HCT116 (cell line): ENCODE data around the gene SLC4A4. TPM values are rescaled to one million over a fixed set of nuclear protein-coding genes. Genes with fewer than 3 reads are reported as not detected.
"Not testable (repeated sequence)": the region's sequence is repeated elsewhere in the genome, so short reads cannot be mapped to it uniquely, and the experiment has no call there.

Experiments
- ATAC-seq: fragments of 200-7000 bp; cut with Tn5 transposase; 2 replicates; pipeline ENCODE4 v1.9.1; 2020; ENCODE audit warnings: mild to moderate bottlenecking, moderate library complexity
- BruUV-seq: library from RNA; stranded (reverse); fragments of 400-500 nt; replicated peaks from 2 replicates; lab custom pipeline; 2021; lab: Mats Ljungman, UMichigan
- CTCF ChIA-PET: fragments of 300-600 bp; sonication (Branson Sonifier 250); formaldehyde crosslinking; loops from one replicate; lab custom pipeline; 2021; ENCODE audit warnings: antibody characterized with exemption; lab: Charles Lee
- POLR2A ChIA-PET: fragments of 300-600, 350-600 bp; sonication (Branson Sonifier 250); formaldehyde crosslinking; loops from one replicate; lab custom pipeline; 2021; ENCODE audit warnings: antibody characterized with exemption; lab: Charles Lee
- RAD21 ChIA-PET, 2 experiments: fragments of 300-600 bp; sonication (Branson Sonifier 250); formaldehyde crosslinking; loops; one replicate each; lab custom pipeline; 2023; ENCODE audit warnings: low total read pairs in 2 of 2; ENCODE audit not compliant: uncharacterized antibody in 2 of 2, unreplicated experiment in 2 of 2, low non-redundant PET in 1 of 2; lab: Charles Lee
- DNase-seq: peaks from one replicate; pipeline ENCODE4 v3.0.0-alpha.2; 2010; ENCODE audit warnings: low read depth, low spot score
- H2AFZ ChIP-seq: fragments of 200-600 bp; shearing (Covaris generic), sonication (generic); 2 replicates; pipeline ENCODE4 v1.6.1; 2017; ENCODE audit warnings: low read depth, mixed run types, mixed read lengths, antibody characterized with exemption, low read length; ENCODE audit not compliant: poor library complexity, severe bottlenecking
- H3K27ac ChIP-seq: 2 replicates; pipeline ENCODE4 v1.5.1; 2012; ENCODE audit warnings: low read depth, low read length
- H3K27me3 ChIP-seq: fragments of 200-600 bp; sonication (generic); 2 replicates; pipeline ENCODE4 v1.6.1; 2016; ENCODE audit warnings: mixed run types, low read length, mixed read lengths; ENCODE audit not compliant: insufficient read depth
- H3K36me3 ChIP-seq, 2 experiments: fragments of 200-500 bp in 1 of 2; fragments of 200-600 bp in 1 of 2; sonication (Bioruptor generic) in 1 of 2; sonication (generic) in 1 of 2; 2 replicates each; pipeline versions ENCODE4 v1.5.1 to v1.6.1; 2014 to 2016; ENCODE audit warnings: low read length in 2 of 2, inconsistent platforms in 1 of 2, mixed read lengths in 1 of 2, mixed run types in 1 of 2; ENCODE audit not compliant: insufficient read depth in 2 of 2, control insufficient read depth in 1 of 2
- H3K4me1 ChIP-seq, 2 experiments: fragments of 200-600 bp in 1 of 2; sonication (generic) in 1 of 2; 2 replicates each; pipeline versions ENCODE4 v1.5.1 to v1.6.1; 2012 to 2017; ENCODE audit warnings: low read length in 2 of 2, inconsistent platforms in 1 of 2, mild to moderate bottlenecking in 1 of 2, mixed read lengths in 1 of 2, mixed run types in 1 of 2, moderate library complexity in 1 of 2; ENCODE audit not compliant: insufficient read depth in 2 of 2, control insufficient read depth in 1 of 2
- H3K4me2 ChIP-seq: fragments of 200-600 bp; sonication (generic); 2 replicates; pipeline ENCODE4 v1.6.1; 2017; ENCODE audit warnings: mixed run types, low read length, mixed read lengths
- H3K4me3 ChIP-seq, 2 experiments: fragments of 200-600 bp in 1 of 2; sonication (generic) in 1 of 2; replicated peaks in 1 of 2; 2 replicates each; pipeline ENCODE4 v1.5.1; 2011 to 2016; ENCODE audit warnings: low read length in 2 of 2, control low read depth in 1 of 2, low read depth in 1 of 2, mild to moderate bottlenecking in 1 of 2, mixed read lengths in 1 of 2, mixed run types in 1 of 2
- H3K79me2 ChIP-seq: fragments of 200-600 bp; sonication (generic); 2 replicates; pipeline ENCODE4 v1.6.1; 2017; ENCODE audit warnings: mild to moderate bottlenecking, mixed run types, low read length, moderate library complexity, mixed read lengths; ENCODE audit not compliant: insufficient read depth
- H3K9ac ChIP-seq: fragments of 200-600 bp; sonication (generic); 2 replicates; pipeline ENCODE4 v1.6.1; 2016; ENCODE audit warnings: low read length, mixed read lengths
- H3K9me2 ChIP-seq: fragments of 200-600 bp; sonication (generic), shearing (Covaris generic); 2 replicates; pipeline ENCODE4 v1.6.1; 2017; ENCODE audit warnings: mixed run types, mild to moderate bottlenecking, moderate library complexity; ENCODE audit not compliant: insufficient read depth
- H3K9me3 ChIP-seq, 2 experiments: fragments of 200-500 bp in 1 of 2; fragments of 200-600 bp in 1 of 2; sonication (Bioruptor generic) in 1 of 2; sonication (generic) in 1 of 2; 2 replicates each; pipeline ENCODE4 v1.6.1; 2014 to 2017; ENCODE audit warnings: low read length in 2 of 2, mixed read lengths in 2 of 2, inconsistent platforms in 1 of 2, low read depth in 1 of 2, mild to moderate bottlenecking in 1 of 2, mixed run types in 1 of 2, moderate library complexity in 1 of 2; ENCODE audit not compliant: control insufficient read depth in 1 of 2, insufficient read depth in 1 of 2
- H4K20me1 ChIP-seq: fragments of 200-600 bp; sonication (generic), shearing (Covaris generic); 2 replicates; pipeline ENCODE4 v1.6.1; 2017; ENCODE audit warnings: mixed run types, mild to moderate bottlenecking, moderate library complexity; ENCODE audit not compliant: insufficient read depth
- ELF1 ChIP-seq: IDR thresholded peaks from 2 replicates; pipeline ENCODE4 v1.6.1; 2012; ENCODE audit warnings: low read depth, borderline replicate concordance
- EZH2phosphoT487 ChIP-seq: fragments of 200-600 bp; IDR thresholded peaks from 2 replicates; pipeline ENCODE4 v1.6.1; 2018; ENCODE audit warnings: antibody characterized with exemption, borderline replicate concordance
- FOSL1 ChIP-seq: IDR thresholded peaks from 2 replicates; pipeline ENCODE4 v1.6.1; 2012; ENCODE audit warnings: low read depth
- RAD21 ChIP-seq: IDR thresholded peaks from 2 replicates; pipeline ENCODE4 v1.6.1; 2012; ENCODE audit warnings: low read depth, mild to moderate bottlenecking
- SIN3A ChIP-seq: IDR thresholded peaks from 2 replicates; pipeline ENCODE4 v1.6.1; 2012; ENCODE audit warnings: low read depth
- SP1 ChIP-seq: IDR thresholded peaks from 2 replicates; pipeline ENCODE4 v1.6.1; 2012; ENCODE audit warnings: low read depth
- TCF7L2 ChIP-seq: IDR thresholded peaks from 2 replicates; pipeline ENCODE4 v1.7.0; 2011; ENCODE audit warnings: borderline replicate concordance, inconsistent platforms; ENCODE audit not compliant: insufficient read depth, insufficient read length; ENCODE audit errors: extremely low read depth
- intact Hi-C: fragments of 100-400 bp; cut with micrococcal nuclease; formaldehyde crosslinking; loops from 2 replicates; pipeline ENCODE4 v1.10.0; 2022
- total RNA-seq: library from RNA; stranded (reverse); gene quantifications from one replicate; pipeline ENCODE4 v1.2.1, GENCODE V29; 2021; ENCODE audit not compliant: unreplicated experiment
- TF ChIP-seq, protein P1 (sequence below): IDR thresholded peaks from 2 replicates; pipeline ENCODE4 v1.6.1; 2012; ENCODE audit warnings: low read depth
- TF ChIP-seq, protein P2 (sequence below): IDR thresholded peaks from 2 replicates; pipeline ENCODE4 v1.6.1; 2011; ENCODE audit warnings: mild to moderate bottlenecking, low read length, moderate library complexity; ENCODE audit not compliant: insufficient replicate concordance; ENCODE audit errors: extremely low read depth
- TF ChIP-seq, protein P3 (sequence below), 3 experiments: fragments of 200-600 bp in 1 of 3; sonication (generic) in 1 of 3; IDR thresholded peaks in 2 of 3; conservative IDR thresholded peaks in 1 of 3; 2 replicates each; pipeline ENCODE4 v1.5.1; 2012 to 2017; ENCODE audit warnings: low read depth in 2 of 3, low read length in 2 of 3, antibody characterized with exemption in 1 of 3, borderline replicate concordance in 1 of 3, control low read depth in 1 of 3, mild to moderate bottlenecking in 1 of 3, mixed read lengths in 1 of 3, mixed run types in 1 of 3, moderate library complexity in 1 of 3; ENCODE audit not compliant: insufficient read depth in 1 of 3
- TF ChIP-seq, protein P4 (sequence below): IDR thresholded peaks from 2 replicates; pipeline ENCODE4 v1.6.1; 2012

SLC4A4 gene
- total RNA-seq, 1 experiment from 2014 or later: 0.30 TPM

DNA sequence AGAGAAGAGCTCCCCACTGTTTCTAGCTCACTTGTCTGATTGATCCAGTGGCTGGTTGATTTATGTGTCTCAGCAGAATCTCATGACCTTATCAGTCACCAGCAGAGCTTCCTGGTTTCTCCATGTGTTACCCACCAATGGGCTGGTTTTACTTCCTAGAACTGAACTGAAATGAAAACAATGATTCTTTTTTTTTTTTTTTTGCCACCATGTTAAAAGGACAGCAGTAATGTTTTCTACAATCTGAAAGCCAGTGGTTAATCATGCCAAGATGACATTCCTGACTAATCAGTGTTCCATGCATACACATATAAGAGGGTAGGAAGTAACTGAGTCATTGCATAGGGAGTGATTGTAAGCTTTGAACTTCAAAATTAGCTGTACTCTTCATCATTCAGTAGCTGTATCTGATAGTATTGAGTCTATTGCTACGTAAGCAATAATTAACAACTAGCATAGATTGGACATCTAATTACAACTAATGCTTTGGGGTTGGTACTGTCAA, 67.7 kb downstream of the SLC4A4 start:
- H3K9me3 ChIP-seq: peaks cover 0 to 4% of the 10 kb centered on the region in 2 experiments; a peak in 1 of 4 replicates
- H4K20me1 ChIP-seq: no peaks in the 10 kb centered on the region
- no peak overlapping the region for H3K4me3 ChIP-seq
- no TSS peak for BruUV-seq
- ChIA-PET POLR2A (no interaction called here), RAD21 (no interaction called here), CTCF (no interaction called here)
- DNase-seq (no peak), ATAC-seq (no peak)
- no peaks in the 10 kb centered on the region for H3K79me2 ChIP-seq
- H3K4me2 ChIP-seq: no peak overlapping the region
- no peak overlapping the region for H3K27ac ChIP-seq
- intact Hi-C loops: no loop called here
- H2AFZ ChIP-seq: no peak overlapping the region
- H3K4me1 ChIP-seq: no peaks in the 10 kb centered on the region
- no peaks in the 10 kb centered on the region for H3K9me2 ChIP-seq
- H3K27me3 ChIP-seq: no peaks in the 10 kb centered on the region
- H3K36me3 ChIP-seq: no peaks in the 10 kb centered on the region
- TF ChIP-seq SIN3A (no peak), EZH2phosphoT487 (no peak), TCF7L2 (no peak), FOSL1 (no peak), RAD21 (no peak), ELF1 (no peak), SP1 (no peak)
- TF ChIP-seq, protein P1, sequence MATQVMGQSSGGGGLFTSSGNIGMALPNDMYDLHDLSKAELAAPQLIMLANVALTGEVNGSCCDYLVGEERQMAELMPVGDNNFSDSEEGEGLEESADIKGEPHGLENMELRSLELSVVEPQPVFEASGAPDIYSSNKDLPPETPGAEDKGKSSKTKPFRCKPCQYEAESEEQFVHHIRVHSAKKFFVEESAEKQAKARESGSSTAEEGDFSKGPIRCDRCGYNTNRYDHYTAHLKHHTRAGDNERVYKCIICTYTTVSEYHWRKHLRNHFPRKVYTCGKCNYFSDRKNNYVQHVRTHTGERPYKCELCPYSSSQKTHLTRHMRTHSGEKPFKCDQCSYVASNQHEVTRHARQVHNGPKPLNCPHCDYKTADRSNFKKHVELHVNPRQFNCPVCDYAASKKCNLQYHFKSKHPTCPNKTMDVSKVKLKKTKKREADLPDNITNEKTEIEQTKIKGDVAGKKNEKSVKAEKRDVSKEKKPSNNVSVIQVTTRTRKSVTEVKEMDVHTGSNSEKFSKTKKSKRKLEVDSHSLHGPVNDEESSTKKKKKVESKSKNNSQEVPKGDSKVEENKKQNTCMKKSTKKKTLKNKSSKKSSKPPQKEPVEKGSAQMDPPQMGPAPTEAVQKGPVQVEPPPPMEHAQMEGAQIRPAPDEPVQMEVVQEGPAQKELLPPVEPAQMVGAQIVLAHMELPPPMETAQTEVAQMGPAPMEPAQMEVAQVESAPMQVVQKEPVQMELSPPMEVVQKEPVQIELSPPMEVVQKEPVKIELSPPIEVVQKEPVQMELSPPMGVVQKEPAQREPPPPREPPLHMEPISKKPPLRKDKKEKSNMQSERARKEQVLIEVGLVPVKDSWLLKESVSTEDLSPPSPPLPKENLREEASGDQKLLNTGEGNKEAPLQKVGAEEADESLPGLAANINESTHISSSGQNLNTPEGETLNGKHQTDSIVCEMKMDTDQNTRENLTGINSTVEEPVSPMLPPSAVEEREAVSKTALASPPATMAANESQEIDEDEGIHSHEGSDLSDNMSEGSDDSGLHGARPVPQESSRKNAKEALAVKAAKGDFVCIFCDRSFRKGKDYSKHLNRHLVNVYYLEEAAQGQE: no peak
- TF ChIP-seq, protein P2, sequence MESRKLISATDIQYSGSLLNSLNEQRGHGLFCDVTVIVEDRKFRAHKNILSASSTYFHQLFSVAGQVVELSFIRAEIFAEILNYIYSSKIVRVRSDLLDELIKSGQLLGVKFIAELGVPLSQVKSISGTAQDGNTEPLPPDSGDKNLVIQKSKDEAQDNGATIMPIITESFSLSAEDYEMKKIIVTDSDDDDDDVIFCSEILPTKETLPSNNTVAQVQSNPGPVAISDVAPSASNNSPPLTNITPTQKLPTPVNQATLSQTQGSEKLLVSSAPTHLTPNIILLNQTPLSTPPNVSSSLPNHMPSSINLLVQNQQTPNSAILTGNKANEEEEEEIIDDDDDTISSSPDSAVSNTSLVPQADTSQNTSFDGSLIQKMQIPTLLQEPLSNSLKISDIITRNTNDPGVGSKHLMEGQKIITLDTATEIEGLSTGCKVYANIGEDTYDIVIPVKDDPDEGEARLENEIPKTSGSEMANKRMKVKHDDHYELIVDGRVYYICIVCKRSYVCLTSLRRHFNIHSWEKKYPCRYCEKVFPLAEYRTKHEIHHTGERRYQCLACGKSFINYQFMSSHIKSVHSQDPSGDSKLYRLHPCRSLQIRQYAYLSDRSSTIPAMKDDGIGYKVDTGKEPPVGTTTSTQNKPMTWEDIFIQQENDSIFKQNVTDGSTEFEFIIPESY: no peak
- TF ChIP-seq, protein P3, sequence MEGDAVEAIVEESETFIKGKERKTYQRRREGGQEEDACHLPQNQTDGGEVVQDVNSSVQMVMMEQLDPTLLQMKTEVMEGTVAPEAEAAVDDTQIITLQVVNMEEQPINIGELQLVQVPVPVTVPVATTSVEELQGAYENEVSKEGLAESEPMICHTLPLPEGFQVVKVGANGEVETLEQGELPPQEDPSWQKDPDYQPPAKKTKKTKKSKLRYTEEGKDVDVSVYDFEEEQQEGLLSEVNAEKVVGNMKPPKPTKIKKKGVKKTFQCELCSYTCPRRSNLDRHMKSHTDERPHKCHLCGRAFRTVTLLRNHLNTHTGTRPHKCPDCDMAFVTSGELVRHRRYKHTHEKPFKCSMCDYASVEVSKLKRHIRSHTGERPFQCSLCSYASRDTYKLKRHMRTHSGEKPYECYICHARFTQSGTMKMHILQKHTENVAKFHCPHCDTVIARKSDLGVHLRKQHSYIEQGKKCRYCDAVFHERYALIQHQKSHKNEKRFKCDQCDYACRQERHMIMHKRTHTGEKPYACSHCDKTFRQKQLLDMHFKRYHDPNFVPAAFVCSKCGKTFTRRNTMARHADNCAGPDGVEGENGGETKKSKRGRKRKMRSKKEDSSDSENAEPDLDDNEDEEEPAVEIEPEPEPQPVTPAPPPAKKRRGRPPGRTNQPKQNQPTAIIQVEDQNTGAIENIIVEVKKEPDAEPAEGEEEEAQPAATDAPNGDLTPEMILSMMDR (IDR thresholded peaks at IDR 0.05 in 2 of 3, conservative IDR thresholded peaks at IDR 0.05 in 1 of 3; ENCODE audit: borderline replicate concordance in 1 of 3, insufficient read depth in 1 of 3, low read depth in 2 of 3, low read length in 2 of 3): no peak
- TF ChIP-seq, protein P4, sequence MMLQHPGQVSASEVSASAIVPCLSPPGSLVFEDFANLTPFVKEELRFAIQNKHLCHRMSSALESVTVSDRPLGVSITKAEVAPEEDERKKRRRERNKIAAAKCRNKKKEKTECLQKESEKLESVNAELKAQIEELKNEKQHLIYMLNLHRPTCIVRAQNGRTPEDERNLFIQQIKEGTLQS: no peak
- no peak overlapping the region for H3K9ac ChIP-seq

DNA sequence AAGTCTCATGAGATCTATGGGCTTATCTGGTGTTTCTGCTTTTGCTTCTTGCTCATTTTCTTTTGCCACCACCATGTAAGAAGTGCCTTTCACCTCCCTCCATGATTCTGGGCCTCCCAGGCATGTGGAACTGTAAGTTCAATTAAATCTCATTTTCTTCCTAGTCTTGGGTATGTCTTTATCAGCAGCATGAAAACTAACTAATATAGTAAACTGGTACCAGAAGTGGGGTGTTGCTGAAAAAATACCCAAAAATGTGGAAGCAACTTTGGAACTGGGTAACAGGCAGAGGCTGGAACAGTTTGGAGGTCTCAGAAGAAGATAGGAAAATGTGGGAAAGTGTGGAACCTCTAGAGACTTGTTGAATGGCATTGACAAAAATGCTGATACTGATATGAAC, 70.1 kb downstream of the SLC4A4 start:
- intact Hi-C loops, H3K36me3 ChIP-seq, H3K79me2 ChIP-seq, H3K4me2 ChIP-seq, H3K4me3 ChIP-seq, H2AFZ ChIP-seq, H3K9ac ChIP-seq, BruUV-seq, RAD21 ChIA-PET, H3K9me2 ChIP-seq, DNase-seq, ATAC-seq, CTCF ChIA-PET, H3K9me3 ChIP-seq, POLR2A ChIA-PET, H3K27me3 ChIP-seq, H3K27ac ChIP-seq, H3K4me1 ChIP-seq, H4K20me1 ChIP-seq: not testable (repeated sequence)
